CD4-positive, alpha-beta T cell treated with Interleukin-4 for 4 hours (primary cell): ENCODE measurements around the gene RBM20.

Experiments used
- DNase-seq: peaks from one replicate; pipeline ENCODE4 v3.0.0-alpha.2; 2020

RBM20 gene

DNA sequence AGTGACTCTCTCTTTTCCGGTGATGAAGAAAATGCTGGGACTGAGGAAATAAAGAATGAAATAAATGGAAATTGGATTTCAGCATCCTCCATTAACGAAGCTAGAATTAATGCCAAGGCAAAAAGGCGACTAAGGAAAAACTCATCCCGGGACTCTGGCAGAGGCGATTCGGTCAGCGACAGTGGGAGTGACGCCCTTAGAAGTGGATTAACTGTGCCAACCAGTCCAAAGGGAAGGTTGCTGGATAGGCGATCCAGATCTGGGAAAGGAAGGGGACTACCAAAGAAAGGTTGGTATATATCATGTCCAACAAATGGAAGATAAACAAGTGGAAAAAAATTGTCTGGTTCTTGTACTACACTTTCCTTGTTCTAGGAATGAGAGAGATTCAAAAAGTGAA lies 237.1 kb downstream of the RBM20 start:
- DNase-seq: no peak

DNA sequence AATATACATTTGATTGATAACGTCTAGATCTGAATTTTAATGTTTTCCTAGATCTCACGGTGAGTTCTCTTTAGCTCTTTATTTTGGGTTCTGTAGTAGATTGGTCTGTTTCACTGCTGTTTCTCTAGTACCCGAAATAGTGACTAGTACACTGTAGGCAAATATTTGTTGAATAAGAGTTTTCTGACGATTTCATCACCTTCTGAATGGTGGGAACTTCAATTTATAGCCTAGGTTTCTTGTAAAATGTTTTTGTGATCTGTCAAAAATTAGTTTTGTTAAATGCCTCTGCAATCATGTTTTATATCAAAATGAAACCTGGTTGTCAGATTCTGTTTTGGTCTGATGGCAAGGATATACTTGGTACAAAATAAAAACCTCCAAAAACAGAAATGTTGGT lies 237.8 kb downstream of the RBM20 start:
- no peak for DNase-seq

DNA sequence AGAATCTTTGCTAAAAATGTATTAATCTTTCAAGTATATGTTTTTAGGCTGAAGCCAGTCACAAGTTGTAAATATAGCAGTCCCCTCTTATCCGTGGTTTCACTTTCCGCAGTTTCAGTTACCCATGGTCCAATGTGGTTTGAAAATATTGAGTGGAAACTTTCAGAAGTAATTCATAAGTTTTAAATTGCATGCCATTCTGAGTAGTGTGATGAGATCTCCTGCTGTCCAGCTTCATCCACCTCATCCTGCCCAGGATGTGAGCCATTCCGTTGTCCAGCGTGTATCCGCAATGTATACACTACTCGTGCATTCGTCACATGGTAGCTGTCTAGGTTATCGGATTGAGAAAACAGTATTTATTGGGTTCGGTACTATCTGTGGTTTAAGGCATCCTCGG lies 239.8 kb downstream of the RBM20 start:
- DNase-seq: no peak

DNA sequence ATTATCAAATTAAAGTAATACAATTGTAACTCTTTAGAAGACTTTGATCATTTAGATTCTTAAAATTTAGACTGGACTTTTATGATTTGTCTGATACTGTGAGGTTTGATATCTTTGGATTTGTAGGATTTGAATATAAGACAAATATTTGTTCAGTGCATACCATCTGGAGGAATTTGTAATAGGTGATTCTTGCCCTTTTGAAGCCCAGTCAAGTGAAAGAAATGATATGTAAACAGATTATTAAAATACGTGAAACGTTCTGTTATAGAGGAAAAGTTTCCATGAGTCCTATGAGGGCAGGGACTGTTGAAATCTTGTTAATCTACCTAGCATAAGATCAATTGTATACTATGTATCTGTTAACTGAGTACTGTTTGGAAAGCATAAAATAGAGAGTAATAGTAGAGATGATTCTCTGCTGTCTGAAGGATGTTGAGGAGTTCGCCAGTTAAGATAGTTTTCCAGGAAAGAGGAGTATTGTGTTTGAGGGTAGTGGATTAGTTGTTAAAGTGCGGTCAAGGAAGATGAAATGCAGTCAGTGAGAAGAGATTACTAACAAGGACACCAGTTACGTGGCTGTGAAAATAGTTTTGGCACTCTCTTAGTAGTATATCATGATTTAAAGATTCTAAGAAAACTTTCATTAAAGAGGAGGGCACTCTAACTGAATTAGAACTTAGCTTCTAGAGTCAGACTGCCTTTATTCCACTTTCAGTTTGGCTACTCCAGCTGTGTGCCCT lies 242.0 kb downstream of the RBM20 start:
- DNase-seq: no peak

DNA sequence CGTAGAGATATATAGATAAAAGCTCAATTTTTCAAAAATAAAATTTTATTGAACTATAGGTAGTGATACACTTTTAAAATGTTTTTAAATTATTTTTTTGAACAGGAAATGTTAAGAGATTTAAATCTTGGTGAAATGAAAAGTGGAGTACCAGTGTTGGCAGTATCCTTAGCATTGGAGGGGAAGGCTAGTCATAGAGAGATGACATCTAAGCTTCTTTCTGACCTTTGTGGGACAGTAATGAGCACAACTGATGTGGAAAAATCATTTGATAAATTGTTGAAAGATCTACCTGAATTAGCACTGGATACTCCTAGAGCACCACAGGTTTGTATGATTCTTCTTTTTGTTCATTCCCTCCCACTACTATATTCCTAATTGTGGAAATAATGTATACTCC lies 243.4 kb downstream of the RBM20 start:
- DNase-seq: no peak
